Measurements from ENCODE around the gene GDF10. TPM values are rescaled to one million over a fixed set of nuclear protein-coding genes. Genes with fewer than 3 reads are reported as not detected.

The GDF10 gene
- polyA plus RNA-seq, 1 donor (not counting 4 experiments of a cell fraction or from before 2014, with no cell fraction given): not detected

DNA sequence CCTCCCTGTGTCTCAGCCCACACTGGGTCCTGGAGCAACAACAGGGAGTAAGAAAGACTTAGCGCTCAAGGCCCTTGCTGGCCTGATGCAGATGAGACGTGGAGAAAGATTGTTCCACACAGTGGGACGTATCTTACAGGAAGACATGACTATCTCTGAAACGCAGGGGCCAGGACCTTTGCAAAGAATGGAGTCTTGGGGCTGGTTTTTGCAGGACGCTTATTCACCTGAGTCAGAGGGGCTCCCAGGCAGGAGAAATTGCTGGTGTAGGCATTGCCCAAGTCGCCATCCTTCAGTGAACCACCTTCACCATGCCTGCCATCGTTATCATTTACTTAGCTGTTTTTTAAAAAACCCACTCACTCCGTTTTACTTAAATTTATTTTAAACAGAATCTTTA lies 11.8 kb upstream of the GDF10 start:
- no peak for FAIRE-seq
- no peaks in the 10 kb centered on the region for H3K9me3 ChIP-seq (ENCODE audit: control insufficient read depth, low read depth, low read length)
- H3K36me3 ChIP-seq (ENCODE audit: control insufficient read depth in 2 of 2, extremely low read depth in 1 of 2, insufficient read depth in 2 of 2, low read length in 2 of 2): no peaks in the 10 kb centered on the region
- no peaks in the 10 kb centered on the region for H3K79me2 ChIP-seq (ENCODE audit: control insufficient read depth, insufficient read depth, low read length)
- dilution Hi-C loops (cut with MboI; ENCODE audit: extremely low pct_ligation_motif_present, low sequenced_read_pairs): no loop called here
- H3K4me3 ChIP-seq (ENCODE audit: control insufficient read depth in 2 of 3, extremely low read depth in 1 of 3, insufficient read depth in 2 of 3, low read depth in 1 of 3, low read length in 3 of 3): no peak overlapping the region
- H3K27me3 ChIP-seq (ENCODE audit: control insufficient read depth, extremely low read depth, insufficient read depth, low read length): peaks cover 35% of the 10 kb centered on the region
- no peak overlapping the region for H3K4me2 ChIP-seq (ENCODE audit: control insufficient read depth, extremely low read depth, insufficient read depth, low read depth, low read length)
- no peaks in the 10 kb centered on the region for H3K9me1 ChIP-seq (ENCODE audit: control insufficient read depth, extremely low read depth, insufficient read depth, low read length)
- H3K4me1 ChIP-seq (ENCODE audit: control insufficient read depth, extremely low read depth, insufficient read depth, low read length): no peaks in the 10 kb centered on the region
- no peak for DNase-seq (ENCODE audit: low read depth, low spot score)
- H3K9ac ChIP-seq (ENCODE audit: control insufficient read depth, extremely low read depth, insufficient read depth, low read length): no peak overlapping the region
- TF ChIP-seq, protein P1, sequence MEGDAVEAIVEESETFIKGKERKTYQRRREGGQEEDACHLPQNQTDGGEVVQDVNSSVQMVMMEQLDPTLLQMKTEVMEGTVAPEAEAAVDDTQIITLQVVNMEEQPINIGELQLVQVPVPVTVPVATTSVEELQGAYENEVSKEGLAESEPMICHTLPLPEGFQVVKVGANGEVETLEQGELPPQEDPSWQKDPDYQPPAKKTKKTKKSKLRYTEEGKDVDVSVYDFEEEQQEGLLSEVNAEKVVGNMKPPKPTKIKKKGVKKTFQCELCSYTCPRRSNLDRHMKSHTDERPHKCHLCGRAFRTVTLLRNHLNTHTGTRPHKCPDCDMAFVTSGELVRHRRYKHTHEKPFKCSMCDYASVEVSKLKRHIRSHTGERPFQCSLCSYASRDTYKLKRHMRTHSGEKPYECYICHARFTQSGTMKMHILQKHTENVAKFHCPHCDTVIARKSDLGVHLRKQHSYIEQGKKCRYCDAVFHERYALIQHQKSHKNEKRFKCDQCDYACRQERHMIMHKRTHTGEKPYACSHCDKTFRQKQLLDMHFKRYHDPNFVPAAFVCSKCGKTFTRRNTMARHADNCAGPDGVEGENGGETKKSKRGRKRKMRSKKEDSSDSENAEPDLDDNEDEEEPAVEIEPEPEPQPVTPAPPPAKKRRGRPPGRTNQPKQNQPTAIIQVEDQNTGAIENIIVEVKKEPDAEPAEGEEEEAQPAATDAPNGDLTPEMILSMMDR (optimal IDR thresholded peaks at IDR 0.05 in 1 of 3, IDR thresholded peaks at IDR 0.05 in 1 of 3, conservative IDR thresholded peaks at IDR 0.05 in 1 of 3; ENCODE audit: extremely low read depth in 1 of 3, insufficient read depth in 2 of 3, low read length in 3 of 3): no peak
- TF ChIP-seq EZH2 (IDR thresholded peaks at IDR 0.05; ENCODE audit: low read length): no peak
- no peaks in the 10 kb centered on the region for H4K20me1 ChIP-seq (ENCODE audit: control insufficient read depth, extremely low read depth, insufficient read depth, low read length)
- no peak overlapping the region for H3K27ac ChIP-seq (ENCODE audit: control insufficient read depth, insufficient read depth, low read length)
- no peak overlapping the region for H2AFZ ChIP-seq (ENCODE audit: control insufficient read depth, low read length)

DNA sequence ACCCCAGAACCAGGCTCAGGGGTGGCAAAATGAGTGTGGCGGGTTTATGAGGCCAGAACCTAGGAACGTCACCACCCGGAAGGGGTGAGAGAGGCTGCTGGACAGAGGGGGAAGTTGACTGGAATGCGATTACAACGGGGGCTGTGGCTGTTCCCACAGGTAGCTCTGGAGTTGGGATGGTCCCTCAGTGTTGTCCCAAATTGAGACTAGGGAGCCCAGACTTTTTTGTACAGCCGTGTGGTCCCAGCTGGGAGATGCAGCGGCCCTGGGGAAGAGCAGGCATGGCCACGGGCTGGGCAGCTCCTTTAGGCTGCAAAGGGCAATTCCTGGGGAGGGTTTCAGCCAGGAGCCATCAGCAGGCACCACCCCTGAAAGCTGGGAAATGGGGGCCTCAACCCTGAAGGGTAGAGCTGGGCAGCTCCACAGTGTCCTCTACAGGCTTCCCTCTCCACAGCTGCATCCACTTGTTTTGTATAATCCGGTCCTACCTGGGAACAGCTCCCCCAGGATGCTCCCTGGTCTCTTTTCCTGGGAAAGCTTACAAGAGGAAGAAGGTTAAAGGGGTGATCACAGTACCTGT lies 11.0 kb upstream of the GDF10 start:
- no peak overlapping the region for H3K9ac ChIP-seq (ENCODE audit: control insufficient read depth, extremely low read depth, insufficient read depth, low read length)
- no peak overlapping the region for H3K27ac ChIP-seq (ENCODE audit: control insufficient read depth, insufficient read depth, low read length)
- H3K4me2 ChIP-seq (ENCODE audit: control insufficient read depth, extremely low read depth, insufficient read depth, low read depth, low read length): no peak overlapping the region
- no peaks in the 10 kb centered on the region for H4K20me1 ChIP-seq (ENCODE audit: control insufficient read depth, extremely low read depth, insufficient read depth, low read length)
- H3K79me2 ChIP-seq (ENCODE audit: control insufficient read depth, insufficient read depth, low read length): no peaks in the 10 kb centered on the region
- DNase-seq (ENCODE audit: low read depth, low spot score): no peak
- no peak for FAIRE-seq
- H3K4me1 ChIP-seq (ENCODE audit: control insufficient read depth, extremely low read depth, insufficient read depth, low read length): no peaks in the 10 kb centered on the region
- TF ChIP-seq, protein P1 (optimal IDR thresholded peaks at IDR 0.05 in 1 of 3, IDR thresholded peaks at IDR 0.05 in 1 of 3, conservative IDR thresholded peaks at IDR 0.05 in 1 of 3; ENCODE audit: extremely low read depth in 1 of 3, insufficient read depth in 2 of 3, low read length in 3 of 3): no peak
- TF ChIP-seq EZH2 (IDR thresholded peaks at IDR 0.05; ENCODE audit: low read length): no peak
- no peak overlapping the region for H3K4me3 ChIP-seq (ENCODE audit: control insufficient read depth in 2 of 3, extremely low read depth in 1 of 3, insufficient read depth in 2 of 3, low read depth in 1 of 3, low read length in 3 of 3)
- no peak overlapping the region for H2AFZ ChIP-seq (ENCODE audit: control insufficient read depth, low read length)
- H3K9me1 ChIP-seq (ENCODE audit: control insufficient read depth, extremely low read depth, insufficient read depth, low read length): no peaks in the 10 kb centered on the region
- H3K9me3 ChIP-seq (ENCODE audit: control insufficient read depth, low read depth, low read length): no peaks in the 10 kb centered on the region
- peaks cover 35% of the 10 kb centered on the region for H3K27me3 ChIP-seq (ENCODE audit: control insufficient read depth, extremely low read depth, insufficient read depth, low read length)
- dilution Hi-C loops (cut with MboI; ENCODE audit: extremely low pct_ligation_motif_present, low sequenced_read_pairs): no loop called here
- no peaks in the 10 kb centered on the region for H3K36me3 ChIP-seq (ENCODE audit: control insufficient read depth in 2 of 2, extremely low read depth in 1 of 2, insufficient read depth in 2 of 2, low read length in 2 of 2)

Data from keratinocyte (primary cell).